Astrocyte (in vitro differentiated cells and primary cell): ENCODE measurements around the gene PRR5L.

Experiments
- EZH2 ChIP-seq: IDR thresholded peaks from 2 replicates; pipeline ENCODE4 v1.6.1; 2012; ENCODE audit warnings: mild to moderate bottlenecking, low read length, inconsistent platforms; ENCODE audit not compliant: insufficient read depth
- TF ChIP-seq, protein P1 (sequence below): IDR thresholded peaks from 2 replicates; pipeline ENCODE4 v1.5.1; 2011; ENCODE audit warnings: low read depth, mild to moderate bottlenecking, inconsistent platforms, low read length, moderate library complexity; ENCODE audit not compliant: insufficient read depth

DNA sequence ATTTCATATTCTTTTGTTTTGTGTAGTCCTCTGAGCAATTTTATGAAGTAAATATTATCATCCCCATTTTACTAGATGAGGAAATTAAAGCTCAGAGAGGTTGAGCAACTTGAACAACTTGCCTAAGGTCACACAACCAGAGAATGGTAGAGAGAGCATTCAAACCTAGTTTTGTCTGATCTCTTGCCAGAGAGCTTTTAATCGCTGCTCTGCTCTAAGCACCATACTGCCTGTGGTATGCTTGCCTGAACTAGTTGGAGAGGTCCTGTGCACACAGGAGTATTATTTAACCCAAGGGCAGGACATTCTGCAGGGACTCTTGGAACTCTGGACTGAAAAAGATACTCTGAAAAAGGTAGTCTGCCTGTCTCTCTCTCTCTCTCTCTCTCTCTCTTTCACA is 175.5 kb downstream of the PRR5L start:
- TF ChIP-seq, protein P1, sequence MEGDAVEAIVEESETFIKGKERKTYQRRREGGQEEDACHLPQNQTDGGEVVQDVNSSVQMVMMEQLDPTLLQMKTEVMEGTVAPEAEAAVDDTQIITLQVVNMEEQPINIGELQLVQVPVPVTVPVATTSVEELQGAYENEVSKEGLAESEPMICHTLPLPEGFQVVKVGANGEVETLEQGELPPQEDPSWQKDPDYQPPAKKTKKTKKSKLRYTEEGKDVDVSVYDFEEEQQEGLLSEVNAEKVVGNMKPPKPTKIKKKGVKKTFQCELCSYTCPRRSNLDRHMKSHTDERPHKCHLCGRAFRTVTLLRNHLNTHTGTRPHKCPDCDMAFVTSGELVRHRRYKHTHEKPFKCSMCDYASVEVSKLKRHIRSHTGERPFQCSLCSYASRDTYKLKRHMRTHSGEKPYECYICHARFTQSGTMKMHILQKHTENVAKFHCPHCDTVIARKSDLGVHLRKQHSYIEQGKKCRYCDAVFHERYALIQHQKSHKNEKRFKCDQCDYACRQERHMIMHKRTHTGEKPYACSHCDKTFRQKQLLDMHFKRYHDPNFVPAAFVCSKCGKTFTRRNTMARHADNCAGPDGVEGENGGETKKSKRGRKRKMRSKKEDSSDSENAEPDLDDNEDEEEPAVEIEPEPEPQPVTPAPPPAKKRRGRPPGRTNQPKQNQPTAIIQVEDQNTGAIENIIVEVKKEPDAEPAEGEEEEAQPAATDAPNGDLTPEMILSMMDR = no peak
- TF ChIP-seq EZH2 = no peak
